B cell (primary cell): ENCODE data around the gene CTNNA3. TPM values are rescaled to one million over a fixed set of nuclear protein-coding genes. Genes with fewer than 3 reads are reported as not detected.

Experiments used
- ATAC-seq: fragments of 200-7000 bp; cut with Tn5 transposase; one replicate; pipeline ENCODE4 v1.10.0; 2021; ENCODE audit warnings: low read depth, mild to moderate bottlenecking, moderate number of reproducible peaks, moderate library complexity
- CTCF ChIA-PET: fragments of 350-600 bp; sonication (Branson Sonifier 250); formaldehyde crosslinking; loops from one replicate; lab custom pipeline; 2021; ENCODE audit warnings: antibody characterized with exemption, inconsistent platforms; lab: Charles Lee
- POLR2A ChIA-PET: fragments of 350-600 bp; sonication (Branson Sonifier 250); formaldehyde crosslinking; loops from one replicate; lab custom pipeline; 2021; ENCODE audit warnings: antibody characterized with exemption; lab: Charles Lee
- DNase-seq: peaks from one replicate; pipeline ENCODE4 v3.0.0; 2013
- H2AFZ ChIP-seq: 2 replicates; pipeline ENCODE4 v1.6.1; 2012; ENCODE audit warnings: mild to moderate bottlenecking, low read depth, low read length; ENCODE audit not compliant: insufficient read depth, poor library complexity, severe bottlenecking
- H3K27ac ChIP-seq, 2 donors: 1 replicate in 1 of 2; 2 replicates in 1 of 2; pipeline ENCODE4 v1.5.1; 2012 to 2013; ENCODE audit warnings: low read length in 2 of 2, mild to moderate bottlenecking in 2 of 2, moderate library complexity in 1 of 2
- H3K27me3 ChIP-seq, 4 experiments: fragments of 200-600 bp in 1 of 4; sonication (generic) in 1 of 4; replicated peaks in 1 of 4; 1 replicate in 2 of 4; 2 replicates in 2 of 4; pipeline versions ENCODE4 v1.6.1 to v1.7.0; 2013 to 2016; ENCODE audit warnings: low read length in 3 of 4, mild to moderate bottlenecking in 2 of 4, mixed read lengths in 1 of 4, moderate library complexity in 1 of 4; ENCODE audit not compliant: insufficient read depth in 4 of 4, control insufficient read depth in 3 of 4; ENCODE audit errors: control extremely low read depth in 1 of 4
- H3K36me3 ChIP-seq, 2 experiments: replicated peaks in 1 of 2; 1 replicate in 1 of 2; 2 replicates in 1 of 2; pipeline versions ENCODE4 v1.6.1 to v1.7.1; 2013; ENCODE audit warnings: low read length in 1 of 2; ENCODE audit not compliant: insufficient read depth in 2 of 2, control insufficient read depth in 1 of 2; ENCODE audit errors: control extremely low read depth in 1 of 2, extremely low read depth in 1 of 2
- H3K4me1 ChIP-seq, 2 donors: fragments of 200-600 bp in 1 of 2; sonication (generic) in 1 of 2; 1 replicate in 1 of 2; 2 replicates in 1 of 2; pipeline versions ENCODE4 v1.5.1 to v1.6.1; 2013 to 2017; ENCODE audit warnings: low read length in 2 of 2; ENCODE audit not compliant: control insufficient read depth in 2 of 2, insufficient read depth in 2 of 2
- H3K4me2 ChIP-seq: replicated peaks from 2 replicates; pipeline ENCODE3; 2012; ENCODE audit warnings: mild to moderate bottlenecking, low read depth, low read length; ENCODE audit not compliant: poor library complexity, severe bottlenecking
- H3K4me3 ChIP-seq, 5 experiments: fragments of 200-600 bp in 1 of 5; sonication (generic) in 1 of 5; 1 replicate in 3 of 5; 2 replicates in 2 of 5; pipeline versions ENCODE4 v1.5.1 to v1.7.0; 2011 to 2016; ENCODE audit warnings: low read length in 4 of 5, mild to moderate bottlenecking in 4 of 5, low read depth in 2 of 5, control low read depth in 1 of 5, moderate library complexity in 1 of 5; ENCODE audit not compliant: insufficient read depth in 1 of 5; ENCODE audit errors: control extremely low read depth in 1 of 5, extremely low read depth in 1 of 5
- H3K79me2 ChIP-seq: fragments of 200-600 bp; sonication (generic); one replicate; pipeline ENCODE4 v1.6.0; 2016; ENCODE audit warnings: low read length; ENCODE audit not compliant: control insufficient read depth, insufficient read depth
- H3K9ac ChIP-seq: fragments of 200-600 bp; sonication (generic); 2 replicates; pipeline ENCODE4 v1.6.1; 2017; ENCODE audit warnings: mild to moderate bottlenecking, low read length, moderate library complexity
- H3K9me3 ChIP-seq, 3 donors: one replicate each; pipeline versions ENCODE4 v1.6.1 to v1.7.1; 2013; ENCODE audit warnings: low read length in 2 of 3; ENCODE audit not compliant: control insufficient read depth in 2 of 3, insufficient read depth in 1 of 3; ENCODE audit errors: control extremely low read depth in 1 of 3
- H4K20me1 ChIP-seq: 2 replicates; pipeline ENCODE4 v1.6.0; 2012; ENCODE audit warnings: mild to moderate bottlenecking, low read length; ENCODE audit not compliant: insufficient read depth, control insufficient read depth, poor library complexity, severe bottlenecking
- H3K27ac Mint-ChIP-seq: one replicate; pipeline ENCODE4 v1.8.0; 2021; ENCODE audit warnings: mixed read lengths
- H3K27me3 Mint-ChIP-seq: one replicate; pipeline ENCODE4 v1.8.0; 2021; ENCODE audit warnings: mixed read lengths
- H3K4me1 Mint-ChIP-seq: one replicate; pipeline ENCODE4 v1.8.0; 2021; ENCODE audit warnings: mixed read lengths
- H3K4me3 Mint-ChIP-seq: one replicate; pipeline ENCODE4 v1.8.0; 2021; ENCODE audit warnings: mixed read lengths
- H3K9me3 Mint-ChIP-seq: one replicate; pipeline ENCODE4 v1.8.0; 2022; ENCODE audit warnings: mixed read lengths; ENCODE audit not compliant: insufficient read depth
- CTCF ChIP-seq: fragments of 200-600 bp; IDR thresholded peaks from one replicate; pipeline ENCODE4 v1.8.0; 2022; ENCODE audit warnings: antibody characterized with exemption, mild to moderate bottlenecking
- EZH2 ChIP-seq: IDR thresholded peaks from 2 replicates; pipeline ENCODE4 v1.6.1; 2012; ENCODE audit warnings: borderline replicate concordance, low read depth, mild to moderate bottlenecking, moderate library complexity, low read length; ENCODE audit not compliant: insufficient read depth, poor library complexity, severe bottlenecking
- WGBS: methylation state at CpG from one replicate; pipeline ENCODE4 v1.1.5; 2013; ENCODE audit warnings: missing lambda C conversion rate; ENCODE audit not compliant: insufficient coverage; 5-methylcytosine and 5-hydroxymethylcytosine counted together
- intact Hi-C: fragments of 100-400 bp; cut with micrococcal nuclease; formaldehyde crosslinking; loops from one replicate; pipeline ENCODE4 v1.10.0; 2022
- polyA plus RNA-seq: library from polyadenylated mRNA; depleted of rRNA; stranded (reverse); fragments of >200 nt; gene quantifications from 2 replicates; pipeline ENCODE4 v1.2.3, GENCODE V29; 2012
- total RNA-seq, 2 donors: library from RNA; stranded (reverse); fragments of 120-200 nt in 1 of 2; gene quantifications; 1 replicate in 1 of 2; 2 replicates in 1 of 2; pipeline versions ENCODE4 v1.2.3 to v1.2.4, GENCODE V29; 2013 to 2022

The CTNNA3 gene
- total and polyA plus RNA-seq, 2 donors (not counting 1 experiment from before 2014, with no cell fraction given): 0.01 TPM; not detected in 1

GRCh38 chr10:66394342-66395063 lies 1301.5 kb downstream of the CTNNA3 start:
- ChIA-PET CTCF (no interaction called here), POLR2A (no interaction called here)
- Mint-ChIP-seq H3K4me3 (no peak overlapping the region), H3K27me3 (no peaks in the 10 kb centered on the region), H3K27ac (no peak overlapping the region), H3K9me3 (peaks cover 5% of the 10 kb centered on the region), H3K4me1 (no peaks in the 10 kb centered on the region)
- intact Hi-C loops: no loop called here
- Histone ChIP-seq H3K27me3 (no peaks in the 10 kb centered on the region), H2AFZ (no peak overlapping the region), H3K4me2 (no peak overlapping the region), H3K4me3 (no peak overlapping the region), H3K9me3 (no peaks in the 10 kb centered on the region), H3K27ac (no peak overlapping the region), H3K36me3 (no peaks in the 10 kb centered on the region), H4K20me1 (no peaks in the 10 kb centered on the region), H3K4me1 (no peaks in the 10 kb centered on the region), H3K9ac (no peak overlapping the region), H3K79me2 (no peaks in the 10 kb centered on the region)
- WGBS: no CpG with 5 or more reads among the region's 2 CpGs
- DNase-seq (no peak), ATAC-seq (no peak)
- no peak for TF ChIP-seq CTCF
- TF ChIP-seq EZH2: no peak

GRCh38 chr10:66390926-66391325 lies 1305.1 kb downstream of the CTNNA3 start:
- ChIA-PET POLR2A (no interaction called here), CTCF (no interaction called here)
- intact Hi-C loops: no loop called here
- DNase-seq (no peak), ATAC-seq (no peak)
- Histone ChIP-seq H2AFZ (no peak overlapping the region), H3K4me2 (no peak overlapping the region), H3K4me1 (no peaks in the 10 kb centered on the region), H3K36me3 (no peaks in the 10 kb centered on the region), H3K4me3 (no peak overlapping the region), H3K27ac (no peak overlapping the region), H3K9me3 (no peaks in the 10 kb centered on the region), H4K20me1 (no peaks in the 10 kb centered on the region), H3K27me3 (no peaks in the 10 kb centered on the region), H3K9ac (no peak overlapping the region), H3K79me2 (no peaks in the 10 kb centered on the region)
- no peak overlapping the region for H3K27ac Mint-ChIP-seq
- TF ChIP-seq CTCF (no peak), EZH2 (no peak)
- peaks cover 5% of the 10 kb centered on the region for H3K9me3 Mint-ChIP-seq
- no CpG with 5 or more reads among the region's 5 CpGs for WGBS
- H3K4me1 Mint-ChIP-seq: no peaks in the 10 kb centered on the region
- no peak overlapping the region for H3K4me3 Mint-ChIP-seq
- no peaks in the 10 kb centered on the region for H3K27me3 Mint-ChIP-seq
